H9 (cell line): ENCODE data around the gene CFAP57. TPM values are rescaled to one million over a fixed set of nuclear protein-coding genes. Genes with fewer than 3 reads are reported as not detected.

Experiments
- DNase-seq: peaks from one replicate; pipeline ENCODE4 v3.0.0-alpha.2; 2017
- H2AFZ ChIP-seq: one replicate; pipeline ENCODE4 v1.6.1; 2013; ENCODE audit warnings: mild to moderate bottlenecking, low read length, control low read depth, moderate library complexity
- H2AK5ac ChIP-seq: 2 replicates; pipeline ENCODE4 v1.6.1; 2013; ENCODE audit warnings: low read length, control low read depth, mixed read lengths; ENCODE audit not compliant: insufficient read length
- H2BK120ac ChIP-seq: one replicate; pipeline ENCODE4 v1.6.1; 2013; ENCODE audit warnings: low read depth, mild to moderate bottlenecking, low read length, control low read depth, inconsistent platforms; ENCODE audit not compliant: poor library complexity, severe bottlenecking
- H2BK12ac ChIP-seq: 2 replicates; pipeline ENCODE4 v1.6.1; 2013; ENCODE audit warnings: low read length, control low read depth, mixed read lengths, low read depth; ENCODE audit not compliant: insufficient read length
- H2BK15ac ChIP-seq: 2 replicates; pipeline ENCODE4 v1.6.1; 2013; ENCODE audit warnings: low read depth, low read length, control low read depth
- H2BK20ac ChIP-seq: one replicate; pipeline ENCODE4 v1.6.1; 2013; ENCODE audit warnings: low read depth, mild to moderate bottlenecking, low read length, control low read depth, inconsistent platforms; ENCODE audit not compliant: poor library complexity, severe bottlenecking
- H2BK5ac ChIP-seq: 2 replicates; pipeline ENCODE4 v1.6.1; 2013; ENCODE audit warnings: low read length, control low read depth, mixed read lengths; ENCODE audit not compliant: insufficient read length
- H3K14ac ChIP-seq: 2 replicates; pipeline ENCODE4 v1.6.1; 2013; ENCODE audit warnings: low read length, control low read depth; ENCODE audit not compliant: insufficient read depth
- H3K18ac ChIP-seq: 2 replicates; pipeline ENCODE4 v1.6.1; 2013; ENCODE audit warnings: low read depth, mild to moderate bottlenecking, mixed read lengths, low read length, control low read depth; ENCODE audit not compliant: insufficient read length
- H3K23ac ChIP-seq: 2 replicates; pipeline ENCODE4 v1.6.1; 2013; ENCODE audit warnings: low read length, control low read depth, mixed read lengths, low read depth; ENCODE audit not compliant: insufficient read length
- H3K23me2 ChIP-seq: 2 replicates; pipeline ENCODE4 v1.6.1; 2013; ENCODE audit warnings: low read depth, mild to moderate bottlenecking, mixed read lengths, low read length, control low read depth; ENCODE audit not compliant: insufficient read length, poor library complexity, severe bottlenecking
- H3K27ac ChIP-seq: 2 replicates; pipeline ENCODE4 v1.5.1; 2013; ENCODE audit warnings: low read length, control low read depth, mixed read lengths, low read depth; ENCODE audit not compliant: insufficient read length
- H3K27me3 ChIP-seq: 2 replicates; pipeline ENCODE4 v1.6.1; 2013; ENCODE audit warnings: low read length, control low read depth, inconsistent platforms; ENCODE audit not compliant: insufficient read depth
- H3K4ac ChIP-seq: 2 replicates; pipeline ENCODE4 v1.6.1; 2013; ENCODE audit warnings: low read depth, mild to moderate bottlenecking, control low read depth, inconsistent platforms, low read length, moderate library complexity
- H3K4me1 ChIP-seq: 2 replicates; pipeline ENCODE4 v1.6.1; 2013; ENCODE audit warnings: low read length, control low read depth, inconsistent platforms; ENCODE audit not compliant: insufficient read depth
- H3K4me2 ChIP-seq: 2 replicates; pipeline ENCODE4 v1.6.1; 2013; ENCODE audit warnings: low read length, control low read depth, mixed read lengths; ENCODE audit not compliant: insufficient read length, insufficient read depth
- H3K56ac ChIP-seq: 2 replicates; pipeline ENCODE4 v1.6.1; 2013; ENCODE audit warnings: low read depth, mild to moderate bottlenecking, mixed read lengths, low read length, control low read depth; ENCODE audit not compliant: insufficient read length
- H3K79me1 ChIP-seq: 2 replicates; pipeline ENCODE4 v1.6.1; 2013; ENCODE audit warnings: low read depth, mild to moderate bottlenecking, moderate library complexity, low read length, control low read depth, inconsistent platforms; ENCODE audit not compliant: insufficient read depth, poor library complexity, severe bottlenecking
- H3K79me2 ChIP-seq: 2 replicates; pipeline ENCODE4 v1.6.1; 2013; ENCODE audit warnings: low read length, control low read depth, inconsistent platforms; ENCODE audit not compliant: insufficient read depth
- H3K9ac ChIP-seq: 2 replicates; pipeline ENCODE4 v1.6.1; 2013; ENCODE audit warnings: low read length, control low read depth, mixed read lengths; ENCODE audit not compliant: insufficient read length; ENCODE audit errors: extremely low read depth
- H3K9me3 ChIP-seq: one replicate; pipeline ENCODE4 v1.6.1; 2013; ENCODE audit warnings: low read depth, low read length, inconsistent platforms; ENCODE audit not compliant: control insufficient read depth
- H3T11ph ChIP-seq: one replicate; pipeline ENCODE4 v1.6.1; 2013; ENCODE audit warnings: mild to moderate bottlenecking, low read length, control low read depth, inconsistent platforms
- H4K20me1 ChIP-seq: one replicate; pipeline ENCODE4 v1.6.1; 2013; ENCODE audit not compliant: control insufficient read depth, insufficient read length, insufficient read depth
- H4K5ac ChIP-seq: 2 replicates; pipeline ENCODE4 v1.6.1; 2013; ENCODE audit warnings: low read depth, mild to moderate bottlenecking, mixed read lengths, low read length, control low read depth; ENCODE audit not compliant: insufficient read length
- H4K8ac ChIP-seq: replicated peaks from 2 replicates; pipeline ENCODE4 v1.6.1; 2013; ENCODE audit warnings: low read length, control low read depth, mixed read lengths, low read depth; ENCODE audit not compliant: insufficient read length
- H4K91ac ChIP-seq: 2 replicates; pipeline ENCODE4 v1.6.1; 2013; ENCODE audit warnings: low read depth, mild to moderate bottlenecking, moderate library complexity, mixed read lengths, low read length, control low read depth; ENCODE audit not compliant: insufficient read length
- H3K27ac Mint-ChIP-seq, 3 experiments: 2 replicates in 2 of 3; 3 replicates in 1 of 3; pipeline ENCODE4 v1.8.0; 2020 to 2021; ENCODE audit warnings: mixed read lengths in 3 of 3, mild to moderate bottlenecking in 1 of 3, moderate library complexity in 1 of 3
- H3K27me3 Mint-ChIP-seq: 2 replicates; pipeline ENCODE4 v1.8.0; 2021; ENCODE audit warnings: low read depth, mild to moderate bottlenecking, moderate library complexity, mixed read lengths
- H3K36me3 Mint-ChIP-seq, 3 experiments: 2 replicates in 2 of 3; 3 replicates in 1 of 3; pipeline ENCODE4 v1.8.0; 2020 to 2021; ENCODE audit warnings: low read depth in 3 of 3, mixed read lengths in 3 of 3; ENCODE audit not compliant: insufficient read depth in 1 of 3
- H3K4me1 Mint-ChIP-seq, 2 experiments: 2 replicates each; pipeline ENCODE4 v1.8.0; 2020; ENCODE audit warnings: mixed read lengths in 2 of 2
- H3K4me3 Mint-ChIP-seq, 2 experiments: 2 replicates in 1 of 2; 3 replicates in 1 of 2; pipeline ENCODE4 v1.8.0; 2020 to 2021; ENCODE audit warnings: mild to moderate bottlenecking in 2 of 2, mixed read lengths in 2 of 2, moderate library complexity in 1 of 2
- H3K9me3 Mint-ChIP-seq, 2 experiments: 2 replicates in 1 of 2; 3 replicates in 1 of 2; pipeline ENCODE4 v1.8.0; 2020; ENCODE audit warnings: mild to moderate bottlenecking in 2 of 2, mixed read lengths in 2 of 2, moderate library complexity in 1 of 2
- WGBS: extraction: QIAGEN DNeasy Blood & Tissue Kit; methylation state at CpG from one replicate; pipeline ENCODE4 v1.1.7; 2013; ENCODE audit warnings: missing lambda C conversion rate, low lambda C conversion rate, mixed read lengths; ENCODE audit not compliant: insufficient read length; ENCODE audit errors: extremely low coverage; 5-methylcytosine and 5-hydroxymethylcytosine counted together
- total RNA-seq: library from RNA; stranded (reverse); gene quantifications from 2 replicates; pipeline ENCODE4 v1.2.1, GENCODE V29; 2021
- TF ChIP-seq, protein P1 (sequence below): fragments of 200-600 bp; sonication (generic); conservative IDR thresholded peaks from 3 replicates; pipeline ENCODE4 v1.8.0; 2021; ENCODE audit warnings: antibody characterized with exemption, mild to moderate bottlenecking

Gene CFAP57
- total RNA-seq, 1 experiment from 2014 or later, result 0.33 TPM

DNA sequence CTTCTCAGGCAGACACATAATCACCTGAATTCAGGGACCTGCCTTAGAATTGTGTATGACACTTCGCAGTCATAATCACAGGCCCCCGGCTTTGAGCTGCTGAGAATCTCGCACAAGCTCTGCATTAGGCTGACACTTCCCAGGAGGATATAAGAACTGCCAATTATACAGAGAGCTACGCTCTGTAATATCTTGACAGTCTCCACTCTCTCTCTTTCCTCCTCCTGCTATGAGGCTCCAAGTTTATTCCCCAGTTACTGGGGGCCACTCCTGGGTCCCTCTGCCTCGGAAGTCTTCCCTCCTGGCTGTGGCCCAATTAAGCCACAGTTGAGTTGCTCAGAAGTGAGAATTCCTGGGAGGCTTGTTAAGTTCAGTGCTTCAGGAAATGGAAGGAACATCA lies 42.7 kb upstream of the CFAP57 start:
- Histone ChIP-seq H2AK5ac (no peak overlapping the region), H3T11ph (no peak overlapping the region), H3K4ac (no peak overlapping the region), H2BK20ac (no peak overlapping the region), H3K79me2 (no peaks in the 10 kb centered on the region), H2BK5ac (no peak overlapping the region), H4K5ac (no peak overlapping the region), H3K4me2 (no peak overlapping the region), H3K4me1 (no peaks in the 10 kb centered on the region), H3K27ac (no peak overlapping the region), H4K91ac (no peak overlapping the region), H3K56ac (no peak overlapping the region), H2BK15ac (no peak overlapping the region), H3K23ac (no peak overlapping the region), H3K27me3 (no peaks in the 10 kb centered on the region), H3K9me3 (peaks cover 5% of the 10 kb centered on the region), H4K20me1 (no peaks in the 10 kb centered on the region), H3K23me2 (no peaks in the 10 kb centered on the region), H2AFZ (no peak overlapping the region), H3K18ac (no peak overlapping the region), H4K8ac (no peak overlapping the region), H2BK12ac (no peak overlapping the region), H3K79me1 (no peaks in the 10 kb centered on the region), H3K9ac (no peak overlapping the region), H3K14ac (no peak overlapping the region), H2BK120ac (no peak overlapping the region)
- H3K4me3 Mint-ChIP-seq, result no peak overlapping the region
- peaks cover 6% of the 10 kb centered on the region in 2 experiments; a peak in 3 of 4 replicates for H3K4me1 Mint-ChIP-seq
- H3K36me3 Mint-ChIP-seq, result peaks cover 37 to 69% (median 67%) of the 10 kb centered on the region in 3 experiments
- DNase-seq, result no peak
- H3K9me3 Mint-ChIP-seq, result peaks cover 27 to 30% of the 10 kb centered on the region in 2 experiments
- TF ChIP-seq, protein P1, sequence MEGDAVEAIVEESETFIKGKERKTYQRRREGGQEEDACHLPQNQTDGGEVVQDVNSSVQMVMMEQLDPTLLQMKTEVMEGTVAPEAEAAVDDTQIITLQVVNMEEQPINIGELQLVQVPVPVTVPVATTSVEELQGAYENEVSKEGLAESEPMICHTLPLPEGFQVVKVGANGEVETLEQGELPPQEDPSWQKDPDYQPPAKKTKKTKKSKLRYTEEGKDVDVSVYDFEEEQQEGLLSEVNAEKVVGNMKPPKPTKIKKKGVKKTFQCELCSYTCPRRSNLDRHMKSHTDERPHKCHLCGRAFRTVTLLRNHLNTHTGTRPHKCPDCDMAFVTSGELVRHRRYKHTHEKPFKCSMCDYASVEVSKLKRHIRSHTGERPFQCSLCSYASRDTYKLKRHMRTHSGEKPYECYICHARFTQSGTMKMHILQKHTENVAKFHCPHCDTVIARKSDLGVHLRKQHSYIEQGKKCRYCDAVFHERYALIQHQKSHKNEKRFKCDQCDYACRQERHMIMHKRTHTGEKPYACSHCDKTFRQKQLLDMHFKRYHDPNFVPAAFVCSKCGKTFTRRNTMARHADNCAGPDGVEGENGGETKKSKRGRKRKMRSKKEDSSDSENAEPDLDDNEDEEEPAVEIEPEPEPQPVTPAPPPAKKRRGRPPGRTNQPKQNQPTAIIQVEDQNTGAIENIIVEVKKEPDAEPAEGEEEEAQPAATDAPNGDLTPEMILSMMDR, result no peak
- no CpG with 5 or more reads among the region's 5 CpGs for WGBS
- no peak overlapping the region for H3K27ac Mint-ChIP-seq
- no peaks in the 10 kb centered on the region for H3K27me3 Mint-ChIP-seq
